Measurements from ENCODE around the gene MORN5.

DNA sequence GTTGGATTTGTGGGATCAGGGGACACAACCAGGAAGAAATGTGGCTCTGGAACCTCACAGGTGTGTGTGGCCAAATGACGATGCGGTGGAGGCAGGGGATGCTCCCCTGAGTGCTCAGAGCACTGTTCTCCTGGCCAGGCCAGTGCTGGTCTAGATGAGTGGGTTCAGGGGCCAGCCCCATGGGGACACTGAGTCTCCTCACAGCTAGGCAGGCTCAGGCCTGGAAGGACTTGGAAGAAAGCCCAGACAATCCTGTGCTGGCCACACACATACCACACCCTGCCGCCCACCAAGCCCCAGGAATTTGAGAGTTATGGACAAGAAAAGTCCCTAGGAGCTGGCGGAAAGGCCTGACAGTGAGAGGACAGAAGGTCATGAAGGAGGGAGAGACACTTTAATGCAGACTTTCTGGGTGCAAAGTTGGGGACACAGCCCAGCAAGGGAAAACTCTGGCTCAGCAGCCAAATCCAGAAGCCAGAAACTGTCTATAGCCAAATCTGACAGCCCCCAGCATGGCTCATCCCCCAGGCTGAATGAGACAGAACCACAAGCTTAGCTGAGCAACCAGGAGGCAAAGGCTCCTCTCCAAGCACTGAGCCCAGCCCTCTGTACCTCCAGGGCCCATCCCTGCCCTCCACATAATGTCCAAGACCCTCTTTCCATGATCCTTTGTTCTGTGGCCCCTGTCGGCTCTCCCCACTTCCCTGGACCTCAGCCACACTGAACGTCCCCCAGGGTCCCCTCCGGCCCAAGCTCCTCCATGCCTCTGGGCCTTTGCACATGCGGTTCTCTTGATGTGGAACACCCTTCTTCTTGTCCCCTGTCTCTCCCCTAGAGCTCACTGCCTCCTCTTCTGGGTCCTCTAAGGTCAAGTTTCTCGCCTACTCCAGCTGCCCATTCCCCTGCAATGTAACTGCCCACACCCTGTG, 46.7 kb downstream of the MORN5 start:
- no peak for TF ChIP-seq EZH2 (IDR thresholded peaks at IDR 0.05; ENCODE audit: low read length, missing control alignments)
- TF ChIP-seq, protein P1, sequence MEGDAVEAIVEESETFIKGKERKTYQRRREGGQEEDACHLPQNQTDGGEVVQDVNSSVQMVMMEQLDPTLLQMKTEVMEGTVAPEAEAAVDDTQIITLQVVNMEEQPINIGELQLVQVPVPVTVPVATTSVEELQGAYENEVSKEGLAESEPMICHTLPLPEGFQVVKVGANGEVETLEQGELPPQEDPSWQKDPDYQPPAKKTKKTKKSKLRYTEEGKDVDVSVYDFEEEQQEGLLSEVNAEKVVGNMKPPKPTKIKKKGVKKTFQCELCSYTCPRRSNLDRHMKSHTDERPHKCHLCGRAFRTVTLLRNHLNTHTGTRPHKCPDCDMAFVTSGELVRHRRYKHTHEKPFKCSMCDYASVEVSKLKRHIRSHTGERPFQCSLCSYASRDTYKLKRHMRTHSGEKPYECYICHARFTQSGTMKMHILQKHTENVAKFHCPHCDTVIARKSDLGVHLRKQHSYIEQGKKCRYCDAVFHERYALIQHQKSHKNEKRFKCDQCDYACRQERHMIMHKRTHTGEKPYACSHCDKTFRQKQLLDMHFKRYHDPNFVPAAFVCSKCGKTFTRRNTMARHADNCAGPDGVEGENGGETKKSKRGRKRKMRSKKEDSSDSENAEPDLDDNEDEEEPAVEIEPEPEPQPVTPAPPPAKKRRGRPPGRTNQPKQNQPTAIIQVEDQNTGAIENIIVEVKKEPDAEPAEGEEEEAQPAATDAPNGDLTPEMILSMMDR (conservative IDR thresholded peaks at IDR 0.05 in 1 of 2, IDR thresholded peaks at IDR 0.05 in 1 of 2; ENCODE audit: low read depth in 1 of 2, low read length in 2 of 2): no peak

Data from fibroblast of lung (primary cell).